Muscle of back (tissue), 11 donors: ENCODE data around the gene TAF1C. TPM values are rescaled to one million over a fixed set of nuclear protein-coding genes. Genes with fewer than 3 reads are reported as not detected.
A peak's percentile ranks its signal among the peaks of the same experiment; 100 is the strongest.
"Not testable (repeated sequence)": the region's sequence is repeated elsewhere in the genome, so short reads cannot be mapped to it uniquely, and the experiment has no call there.

Source experiments
- DNase-seq, 3 donors: peaks; one replicate each; pipeline versions ENCODE4 v3.0.0 to v3.0.0-alpha.2; 2013
- polyA plus RNA-seq, 10 donors: library from polyadenylated mRNA; unstranded; fragments of 120-200 nt; gene quantifications; one replicate each; pipeline ENCODE4 v1.2.1, GENCODE V29; 2013; ENCODE audit not compliant: insufficient read length in 10 of 10

The TAF1C gene
- polyA plus RNA-seq, 10 donors, result 16.8 to 39.7 (median 24.4) TPM

DNA sequence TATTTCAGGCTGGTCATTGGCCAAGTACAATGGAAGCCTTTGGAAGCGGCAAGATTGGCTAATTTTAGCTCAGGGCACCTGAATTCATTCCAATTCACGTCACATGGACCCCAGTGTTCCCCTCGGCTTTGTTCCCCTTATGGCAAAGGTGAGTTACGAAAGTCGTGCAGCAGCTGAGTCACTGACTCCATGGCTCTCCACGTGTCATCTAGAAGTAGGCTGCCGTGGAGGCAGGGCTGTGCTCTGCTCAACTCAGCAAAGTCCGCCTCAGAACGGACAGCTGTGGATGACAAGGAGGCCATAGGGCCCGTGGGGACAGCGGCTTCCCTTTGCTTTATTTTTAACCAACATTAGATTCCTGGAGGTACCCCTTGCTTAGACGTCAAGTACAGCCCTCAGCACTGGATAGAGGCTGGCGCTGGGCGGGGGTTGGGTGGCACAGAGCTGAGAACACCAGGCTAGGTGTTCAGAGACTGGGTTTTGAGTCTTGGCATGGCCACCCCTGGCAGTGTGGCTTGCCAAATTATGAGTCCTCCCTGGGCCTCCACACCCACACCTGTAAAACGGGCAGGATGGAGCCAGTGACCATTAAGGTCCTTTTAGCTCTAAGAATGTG is 27.7 kb upstream of the TAF1C start:
- no peak for DNase-seq

DNA sequence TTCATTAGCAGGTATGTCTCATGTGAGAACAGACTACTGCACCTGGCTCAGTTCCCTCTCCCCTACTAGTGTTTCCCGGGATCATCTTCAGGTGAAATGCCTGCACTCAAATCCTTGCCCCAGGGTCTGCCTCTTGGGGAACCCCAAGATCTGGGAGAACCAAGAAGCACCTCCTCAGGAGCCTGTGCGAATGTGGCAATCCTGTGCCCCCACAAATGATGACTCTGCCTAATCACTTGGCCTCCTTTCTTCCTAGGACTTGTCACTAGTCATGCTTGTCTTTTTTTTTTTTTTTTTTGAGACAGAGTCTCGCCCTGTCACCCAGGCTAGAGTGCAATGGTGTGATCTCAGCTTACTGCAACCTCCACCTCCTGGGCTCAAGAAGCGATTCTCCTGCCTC is 25.8 kb upstream of the TAF1C start:
- no peak for DNase-seq

DNA sequence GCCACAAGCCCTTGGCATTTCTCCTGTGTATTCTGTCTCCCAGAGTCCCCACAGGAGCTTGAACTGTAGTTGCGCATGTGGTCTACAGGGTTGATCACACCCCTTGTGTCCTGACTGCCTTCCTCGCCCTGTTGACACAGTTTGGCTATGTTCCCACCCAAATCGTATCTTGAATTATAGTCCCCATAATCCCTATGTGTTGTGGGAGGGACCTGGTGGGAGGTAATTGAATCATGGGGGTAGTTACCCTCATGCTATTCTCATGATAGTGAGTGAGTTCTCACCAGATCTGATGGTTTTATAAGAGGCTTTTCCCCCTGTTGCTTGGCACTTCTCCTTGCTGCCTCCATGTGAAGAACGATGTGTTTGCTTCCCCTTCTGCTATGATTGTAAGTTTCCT is 25.3 kb upstream of the TAF1C start:
- no peak for DNase-seq

DNA sequence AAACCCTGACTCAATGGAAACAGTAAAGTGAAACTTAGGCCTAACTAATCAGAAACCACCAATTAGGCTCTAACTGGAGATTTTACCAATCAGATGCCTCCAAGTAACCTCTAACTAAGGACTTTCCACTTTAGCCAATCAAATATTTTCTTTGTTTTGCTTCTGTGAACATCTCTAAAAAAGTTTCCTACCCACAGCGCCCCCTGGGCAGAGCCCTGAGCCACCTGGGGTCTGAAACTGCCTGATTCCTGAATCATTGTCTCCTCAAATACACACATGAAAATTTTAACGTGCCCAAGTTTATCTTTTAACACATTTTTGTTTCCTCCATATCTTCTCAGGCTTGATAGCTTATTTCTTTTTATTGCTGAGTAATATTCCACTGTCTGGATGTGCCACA is 23.1 kb upstream of the TAF1C start:
- DNase-seq, result no peak

DNA sequence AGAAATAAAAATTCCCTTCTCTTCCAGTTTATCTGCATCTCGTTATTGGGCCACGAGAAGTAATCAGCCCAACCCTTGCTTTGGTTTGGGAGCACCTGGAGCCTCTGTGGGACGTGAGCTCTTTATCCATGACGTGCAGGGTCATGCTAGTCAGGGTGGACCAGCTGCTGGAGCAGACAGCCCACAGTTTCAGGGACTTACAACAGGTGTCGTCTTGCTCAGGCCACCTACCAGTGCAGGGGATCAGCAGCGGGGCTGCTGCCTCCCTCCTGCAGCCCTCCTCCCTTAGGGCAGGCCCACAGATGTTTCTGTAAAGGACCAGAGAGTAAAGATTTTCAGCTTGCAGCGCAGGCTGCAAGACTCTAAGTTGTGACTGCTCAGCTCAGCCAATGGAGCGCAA is 21.0 kb upstream of the TAF1C start:
- DNase-seq, result no peak

DNA sequence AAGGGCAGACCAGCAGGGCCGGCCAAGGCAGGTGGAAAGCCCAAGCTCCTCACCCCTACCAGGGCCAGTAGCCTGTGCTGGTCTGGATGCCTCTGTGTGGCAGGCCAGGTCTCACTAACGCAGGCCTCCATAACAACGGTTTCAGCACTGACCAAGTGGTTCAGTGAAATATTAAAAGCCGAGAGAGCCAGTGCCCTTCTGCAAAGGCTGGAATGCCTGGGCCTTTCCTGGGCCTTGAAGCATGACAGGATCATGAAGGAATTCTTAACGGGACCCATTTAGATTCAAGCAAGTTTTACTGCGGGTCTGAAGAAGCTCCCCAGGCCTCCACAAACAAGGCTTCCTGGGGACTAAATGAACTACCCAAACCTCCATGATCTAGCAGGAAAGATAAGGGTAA is 20.4 kb upstream of the TAF1C start:
- DNase-seq, result no peak

DNA sequence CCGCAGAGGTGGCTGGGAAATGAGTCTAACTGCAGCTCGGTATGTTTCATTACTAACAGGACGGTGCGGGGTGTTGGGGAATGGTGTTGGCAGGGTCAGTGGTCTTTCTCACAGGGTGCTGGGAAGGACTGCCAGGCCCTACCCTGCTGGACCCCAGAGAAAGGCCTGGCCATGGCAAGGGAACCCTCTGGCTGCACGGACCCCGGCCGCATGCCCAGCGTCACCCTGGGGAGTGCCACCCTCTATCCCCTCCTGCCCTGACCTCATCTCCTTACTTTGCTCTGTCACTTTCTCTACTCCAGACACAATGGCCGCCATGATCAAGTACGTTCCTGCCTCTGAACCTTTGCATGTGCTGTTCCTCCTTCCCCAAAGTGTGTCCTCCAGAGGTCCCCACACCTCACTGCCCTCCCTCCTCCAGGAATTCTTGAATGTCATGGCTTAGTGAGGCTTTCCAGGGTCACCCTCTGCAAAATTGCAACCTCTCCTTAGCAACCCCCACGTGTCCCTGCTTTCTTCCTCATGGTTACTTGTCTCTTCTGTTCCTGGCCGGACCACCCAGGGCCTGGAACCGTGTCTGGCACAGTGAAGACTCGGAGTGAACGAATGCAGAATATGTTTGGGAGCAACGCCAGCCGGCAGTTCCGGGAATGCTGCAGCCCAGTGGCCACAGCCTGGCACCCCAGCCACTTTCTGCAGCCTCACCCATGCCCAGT is 19.3 kb upstream of the TAF1C start:
- no peak for DNase-seq

DNA sequence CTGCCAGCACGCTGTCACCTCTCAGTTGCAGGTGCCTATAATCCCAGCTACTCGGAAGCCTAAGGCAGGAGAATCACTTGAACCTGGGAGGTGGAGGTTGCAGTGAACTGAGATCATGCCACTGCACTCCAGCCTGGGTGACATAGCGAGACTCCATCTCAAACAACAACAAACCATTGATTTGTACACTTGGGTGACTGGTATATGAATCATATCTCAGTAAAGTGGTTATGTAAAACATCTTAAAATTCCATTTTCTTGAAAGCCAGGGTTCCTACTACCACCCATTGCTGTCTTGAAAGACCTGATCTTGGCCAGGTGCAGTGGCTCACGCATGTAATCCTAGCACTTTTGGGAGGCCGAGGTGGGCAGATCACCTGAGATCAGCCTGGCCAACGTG is 18.3 kb upstream of the TAF1C start:
- DNase-seq, result not testable (repeated sequence)

DNA sequence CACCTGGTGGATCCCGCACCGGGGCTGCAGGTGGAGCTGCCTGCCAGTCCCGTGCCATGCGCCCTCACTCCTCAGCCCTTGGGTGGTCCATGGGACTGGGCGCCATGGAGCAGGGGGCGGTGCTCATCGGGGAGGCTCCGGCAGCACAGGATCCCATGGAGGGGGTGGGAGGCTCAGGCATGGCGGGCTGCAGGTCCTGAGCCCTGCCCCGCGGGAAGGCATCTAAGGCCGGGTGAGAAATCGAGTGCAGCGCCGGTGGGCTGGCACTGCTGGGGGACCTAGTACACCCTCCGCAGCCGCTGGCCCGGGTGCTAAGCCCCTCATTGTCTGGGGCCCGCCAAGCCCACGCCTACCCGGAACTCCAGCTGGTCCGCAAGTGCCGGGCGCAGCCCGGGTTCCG is 17.7 kb upstream of the TAF1C start:
- not testable (repeated sequence) for DNase-seq

DNA sequence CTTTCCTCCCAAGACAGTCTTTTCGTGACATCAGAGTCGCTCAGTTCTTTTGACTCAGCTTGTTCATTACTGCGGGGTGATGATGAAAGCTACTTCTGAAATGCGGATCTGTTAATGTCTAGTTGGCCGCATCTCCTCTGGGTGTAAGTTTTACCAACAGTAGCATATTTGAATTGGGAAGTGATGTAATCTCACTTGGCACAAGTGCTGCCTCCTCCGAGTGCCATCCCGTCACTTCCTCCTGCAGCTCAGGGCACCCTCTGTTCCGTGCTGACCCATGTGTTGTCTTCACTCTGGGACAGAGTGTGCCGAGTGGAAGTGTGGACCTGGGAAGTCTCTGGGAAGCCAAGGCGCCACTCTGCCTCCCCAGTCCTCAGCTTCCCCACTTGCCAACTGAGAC is 13.0 kb upstream of the TAF1C start:
- no peak for DNase-seq

DNA sequence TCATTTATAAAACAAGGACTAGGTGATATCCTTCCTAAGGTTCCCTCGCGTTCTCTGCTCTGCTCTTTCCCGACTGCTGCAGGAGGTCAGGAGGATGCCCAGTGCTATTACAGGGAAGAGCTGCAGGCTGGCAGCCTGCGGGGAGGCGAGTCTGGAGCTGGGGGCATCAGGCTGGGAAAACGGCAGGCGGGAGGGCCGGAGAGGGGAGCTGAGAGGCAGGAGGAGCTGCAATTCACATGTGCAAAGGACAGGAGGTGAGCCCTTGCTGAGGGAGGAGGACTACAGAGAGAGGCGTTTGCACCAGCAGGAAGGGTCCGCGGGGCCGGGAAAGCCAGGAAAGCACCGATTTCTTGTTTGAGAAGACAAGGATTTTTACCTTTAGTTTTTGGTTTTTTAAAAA is 12.2 kb upstream of the TAF1C start:
- no peak for DNase-seq

DNA sequence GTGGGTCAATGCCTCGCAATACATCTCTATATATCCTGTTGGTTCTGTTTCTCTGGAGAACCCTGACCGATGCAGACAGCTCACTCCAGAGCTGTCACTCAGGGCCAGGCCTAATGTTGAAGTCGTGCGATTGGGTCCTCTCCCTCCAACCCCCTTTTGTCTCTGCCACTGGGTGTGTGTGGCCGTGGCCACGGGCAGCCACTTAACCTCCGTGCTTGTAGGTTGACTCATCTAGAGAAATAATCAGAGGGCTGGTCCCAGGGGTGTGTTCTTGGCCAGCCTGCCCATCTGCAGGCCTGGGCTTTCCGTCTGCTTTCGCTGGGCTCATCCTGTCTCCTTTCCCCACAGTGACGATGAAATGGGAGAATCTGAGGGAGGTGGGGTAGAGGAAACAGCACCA is 11.5 kb upstream of the TAF1C start:
- peak in 1 of 3 donors; percentile 51 for DNase-seq

DNA sequence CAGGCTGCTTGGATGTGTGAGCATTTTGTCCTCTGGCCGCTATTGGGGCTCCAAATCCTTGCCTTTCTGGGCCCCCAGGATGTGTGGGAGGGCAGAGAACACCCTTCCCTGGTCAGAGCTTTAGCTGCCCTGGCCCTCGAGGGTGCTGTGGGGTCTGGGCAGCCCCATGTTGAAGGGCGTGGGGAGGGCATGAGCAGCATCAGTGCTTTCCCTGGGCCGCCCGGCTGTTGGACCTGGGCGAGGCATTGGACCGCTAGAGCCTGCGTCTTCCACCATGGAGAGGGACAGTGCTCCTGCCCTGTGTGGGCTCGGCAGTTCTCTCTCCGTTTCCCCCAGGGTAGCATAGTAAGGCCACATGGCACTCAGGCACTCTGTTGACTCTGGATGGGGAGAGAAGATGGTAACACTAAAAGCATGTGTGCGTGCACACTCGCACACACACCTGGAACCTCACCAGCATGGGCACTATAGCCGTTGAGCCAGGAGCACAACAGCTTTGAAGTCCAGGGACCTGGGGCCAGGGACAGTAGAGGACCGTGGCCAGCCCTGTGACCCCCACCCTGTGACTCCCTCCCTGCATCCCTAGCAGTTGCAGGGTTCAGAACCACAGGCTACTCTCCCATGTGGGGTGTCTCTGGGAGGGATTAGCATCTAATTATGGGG is 10.7 kb upstream of the TAF1C start:
- no peak for DNase-seq

DNA sequence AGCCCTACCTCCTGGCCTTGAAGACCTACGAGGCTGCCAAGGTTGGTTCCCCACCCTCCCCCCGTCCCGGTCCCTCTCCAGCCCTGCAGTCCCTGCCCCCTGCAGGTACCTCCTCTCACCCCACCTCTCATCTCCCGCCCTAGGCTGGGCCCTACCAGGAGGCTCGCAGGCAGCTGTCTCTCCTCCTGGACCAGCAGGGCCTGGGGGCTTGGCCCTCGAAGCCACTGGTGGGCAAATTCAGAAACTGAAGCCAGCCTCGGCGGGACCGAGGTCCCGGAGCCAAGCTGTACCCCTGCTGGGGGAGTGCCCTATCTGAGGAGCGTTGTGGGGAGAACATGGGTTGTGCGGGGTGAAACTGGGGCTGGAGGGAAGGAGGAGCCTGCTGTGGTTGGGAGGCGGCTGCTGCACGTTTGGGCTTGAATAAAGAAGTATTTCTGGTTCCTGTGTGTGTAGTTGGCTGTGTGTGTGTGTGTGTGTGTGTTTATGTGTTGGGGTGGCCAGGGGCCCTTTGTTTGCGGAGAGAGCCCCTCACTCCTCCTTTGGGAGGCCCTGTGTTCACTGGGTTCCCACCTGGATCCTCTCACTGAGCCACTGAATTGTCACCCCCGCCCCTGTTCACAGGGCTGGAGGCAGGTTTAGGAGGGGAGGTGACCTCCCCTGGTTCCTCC is 10.0 kb upstream of the TAF1C start:
- DNase-seq, result no peak

DNA sequence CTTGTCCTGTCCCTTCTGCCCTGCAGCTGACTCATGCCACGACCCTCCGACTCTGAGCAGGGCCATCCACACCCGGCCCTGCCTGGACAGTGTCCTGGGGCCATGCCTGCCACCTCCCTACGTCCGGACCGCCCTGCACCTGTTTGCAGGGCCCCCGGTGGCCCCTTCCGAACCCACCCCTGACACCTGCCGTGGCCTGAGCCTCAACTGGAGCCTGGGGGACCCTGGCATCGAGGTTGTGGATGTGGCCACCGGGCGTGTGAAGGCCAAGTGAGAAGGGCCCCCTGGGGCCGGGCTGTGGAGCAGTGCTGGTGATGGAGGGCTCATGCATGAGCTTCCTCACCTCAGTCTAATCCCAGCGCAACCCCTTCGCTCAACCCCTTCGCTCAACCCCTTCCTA is 9.2 kb upstream of the TAF1C start:
- no peak for DNase-seq

DNA sequence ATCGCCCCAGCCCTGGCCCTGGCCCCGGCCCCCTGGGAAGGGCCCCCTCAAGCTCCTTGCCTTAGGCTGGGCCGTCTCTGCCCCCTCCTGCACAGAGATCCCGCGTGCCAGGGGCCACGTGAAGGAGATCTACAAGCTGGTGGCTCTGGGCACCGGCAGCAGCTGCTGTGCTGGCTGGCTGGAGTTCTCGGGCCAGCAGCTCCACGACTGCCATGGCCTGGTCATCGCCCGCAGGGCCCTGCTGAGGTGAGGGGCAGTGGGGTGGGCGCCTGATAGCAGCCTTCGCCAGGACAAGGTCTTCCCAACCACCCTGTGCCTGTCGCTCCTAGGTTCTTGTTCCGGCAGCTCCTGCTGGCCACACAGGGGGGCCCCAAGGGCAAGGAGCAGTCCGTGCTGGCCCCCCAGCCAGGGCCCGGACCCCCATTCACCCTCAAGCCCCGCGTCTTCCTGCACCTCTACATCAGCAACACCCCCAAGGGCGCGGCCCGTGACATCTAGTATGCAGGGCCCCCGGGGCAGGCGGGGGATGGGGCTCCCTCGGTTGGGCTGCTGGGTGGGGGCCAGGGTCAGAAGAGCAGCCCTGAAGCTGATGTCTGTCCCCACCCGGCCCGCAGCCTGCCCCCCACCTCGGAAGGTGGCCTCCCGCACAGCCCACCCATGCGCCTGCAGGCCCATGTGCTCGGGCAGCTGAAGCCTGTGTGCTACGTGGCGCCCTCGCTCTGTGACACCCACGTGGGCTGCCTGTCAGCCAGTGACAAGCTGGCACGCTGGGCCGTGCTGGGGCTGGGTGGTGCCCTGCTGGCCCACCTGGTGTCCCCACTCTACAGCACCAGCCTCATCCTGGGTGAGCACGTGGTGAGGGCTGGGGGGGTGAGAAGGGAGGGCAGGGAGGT is 8.6 kb upstream of the TAF1C start:
- no peak for DNase-seq

DNA sequence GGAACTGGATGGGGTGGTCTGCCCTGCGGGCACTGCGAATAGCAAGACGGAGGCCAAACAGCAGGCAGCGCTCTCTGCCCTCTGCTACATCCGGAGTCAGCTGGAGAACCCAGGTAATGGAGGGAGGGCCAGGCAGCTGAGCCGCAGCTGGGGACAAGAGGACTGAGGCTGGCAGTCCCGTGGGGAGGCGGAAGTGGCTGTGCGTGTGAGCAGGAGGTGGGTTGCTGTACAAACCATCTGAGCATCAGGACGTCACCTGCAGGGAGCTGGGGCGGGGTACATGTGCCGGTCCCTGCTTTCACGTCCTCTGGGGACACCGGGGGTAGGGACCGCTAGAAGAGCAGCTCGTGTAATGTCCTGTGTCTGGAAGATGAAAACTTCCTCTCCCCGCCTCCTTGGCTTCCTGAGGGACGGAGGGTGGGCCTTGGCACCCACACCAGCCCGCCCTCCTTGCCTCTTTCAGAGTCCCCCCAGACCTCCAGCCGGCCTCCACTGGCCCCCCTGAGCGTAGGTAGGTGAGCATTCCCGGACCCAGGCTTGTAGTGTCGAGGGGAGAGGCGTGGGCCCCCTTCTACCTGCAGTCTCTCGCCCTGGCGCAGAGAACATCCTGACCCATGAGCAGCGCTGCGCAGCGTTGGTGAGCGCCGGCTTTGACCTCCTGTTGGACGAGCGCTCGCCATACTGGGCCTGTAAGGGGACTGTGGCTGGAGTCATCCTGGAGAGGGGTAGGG is 7.8 kb upstream of the TAF1C start:
- no peak for DNase-seq

DNA sequence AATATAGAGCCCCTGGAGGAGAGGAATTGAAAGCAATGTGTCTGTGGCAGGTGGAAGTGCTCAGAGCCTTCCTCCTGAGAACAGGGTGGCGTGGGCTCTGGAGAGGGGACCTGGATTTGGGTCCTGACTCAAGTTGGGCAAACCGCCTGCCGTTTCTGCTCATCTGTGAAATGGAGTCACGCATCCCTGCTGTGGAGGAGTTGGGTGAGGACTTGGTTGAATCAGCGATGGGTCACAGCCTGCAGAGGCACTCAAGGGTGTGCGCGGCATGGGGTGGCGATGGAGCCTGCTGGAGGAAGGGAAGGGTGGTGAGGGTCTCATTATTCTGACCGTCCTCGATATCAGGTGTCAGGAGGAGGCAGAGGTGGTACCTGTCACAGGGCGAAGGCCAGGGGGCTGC is 7.2 kb upstream of the TAF1C start:
- DNase-seq, result no peak

DNA sequence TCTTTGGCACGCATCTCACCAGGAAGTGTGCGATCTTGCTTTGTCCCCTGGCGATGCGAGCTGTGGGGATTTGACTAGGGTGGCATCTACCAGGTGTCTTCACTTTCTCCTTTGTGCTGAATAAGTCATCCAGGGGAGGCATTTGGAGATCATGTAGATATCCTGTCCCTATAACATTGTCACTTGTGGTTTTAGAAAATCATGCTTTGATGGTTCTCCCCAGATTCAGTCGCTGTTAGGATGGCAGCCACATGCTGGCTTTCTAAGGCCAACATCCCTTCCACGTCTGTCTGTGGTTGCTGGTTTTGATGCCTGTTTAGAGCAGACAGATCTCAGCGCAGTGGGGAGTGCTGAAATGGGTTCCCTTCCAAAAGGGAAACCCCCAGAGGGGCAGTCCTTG is 6.6 kb upstream of the TAF1C start:
- no peak for DNase-seq

DNA sequence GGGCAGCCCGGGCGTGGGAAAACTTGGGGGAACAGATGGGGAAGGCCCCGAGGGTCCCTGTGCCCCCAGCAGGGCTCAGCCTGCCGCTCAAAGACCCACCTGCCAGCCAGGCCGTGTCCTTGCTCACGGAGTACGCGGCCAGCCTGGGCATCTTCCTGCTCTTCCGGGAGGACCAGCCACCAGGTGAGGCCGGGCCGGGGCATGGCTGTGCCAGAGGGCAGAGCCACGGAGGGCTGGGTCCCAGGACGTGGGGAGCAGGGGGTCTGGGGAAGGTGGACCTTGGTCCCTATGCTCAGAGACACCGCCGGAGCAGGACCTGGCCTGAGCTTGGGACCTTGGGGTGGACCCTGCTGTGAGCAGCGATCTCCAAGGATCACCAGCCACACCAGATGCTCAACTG is 4.6 kb upstream of the TAF1C start:
- no peak for DNase-seq

DNA sequence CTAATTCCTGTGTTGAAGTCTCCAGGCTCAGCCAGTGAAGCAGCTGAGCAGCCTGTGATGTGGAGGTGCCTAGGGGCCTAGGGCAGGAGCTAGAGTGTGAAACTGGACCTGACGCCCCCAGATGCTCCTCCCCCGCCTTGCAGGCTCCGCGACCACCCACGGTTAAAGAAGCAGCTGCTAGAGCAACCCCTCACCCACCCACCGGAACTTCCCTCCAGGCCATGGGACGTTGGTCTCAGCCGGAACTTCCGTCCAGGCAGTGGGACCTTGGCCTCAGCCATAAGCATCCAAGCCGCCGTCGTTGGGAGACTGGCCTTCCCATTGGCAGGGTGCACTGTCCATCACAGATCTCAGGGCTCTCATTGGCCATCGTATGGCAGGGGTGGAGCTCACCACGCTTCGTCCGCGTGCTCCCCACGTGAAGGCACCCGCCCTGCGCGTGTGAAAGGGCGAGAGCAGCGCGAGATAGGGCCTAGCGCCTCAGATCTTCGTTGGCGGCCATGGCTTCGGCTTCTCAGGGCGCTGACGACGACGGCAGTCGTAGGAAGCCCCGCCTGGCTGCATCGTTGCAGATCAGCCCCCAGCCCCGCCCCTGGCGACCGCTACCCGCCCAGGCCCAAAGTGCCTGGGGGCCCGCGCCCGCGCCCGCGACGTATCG is 4.0 kb upstream of the TAF1C start, which contains the start of gene ADAD2:
ADAD2 (plus strand) TSS at position 427 of the 658 bp plus-strand sequence; CDS start at position 501, 74 bp downstream.
- no peak for DNase-seq
